ENCODE data around the gene RSPH10B. TPM values are rescaled to one million over a fixed set of nuclear protein-coding genes. Genes with fewer than 3 reads are reported as not detected.
"Not testable (repeated sequence)": the region's sequence is repeated elsewhere in the genome, so short reads cannot be mapped to it uniquely, and the experiment has no call there.

RSPH10B gene
- total RNA-seq, 1 experiment from 2014 or later = 0.18 TPM

GRCh38 chr7:5892498-5892897 lies 78.0 kb downstream of the RSPH10B start:
- no peaks in the 10 kb centered on the region for H3K4me1 ChIP-seq

GRCh38 chr7:5890244-5890643 lies 80.2 kb downstream of the RSPH10B start:
- not testable (repeated sequence) for DNase-seq; H3K36me3 ChIP-seq; H3K4me3 ChIP-seq; H3K27me3 ChIP-seq; H3K9me3 ChIP-seq (replicated peaks); H3K27ac ChIP-seq; H3K4me1 ChIP-seq

More at GRCh38 chr7:5892498-5892897, 78.0 kb downstream of the RSPH10B start:
- H3K27ac ChIP-seq = no peak overlapping the region
- DNase-seq = no peak
- H3K4me3 ChIP-seq = no peak overlapping the region
- H3K27me3 ChIP-seq = no peaks in the 10 kb centered on the region
- H3K36me3 ChIP-seq = no peaks in the 10 kb centered on the region
- H3K9me3 ChIP-seq (replicated peaks) = no peaks in the 10 kb centered on the region

DNA sequence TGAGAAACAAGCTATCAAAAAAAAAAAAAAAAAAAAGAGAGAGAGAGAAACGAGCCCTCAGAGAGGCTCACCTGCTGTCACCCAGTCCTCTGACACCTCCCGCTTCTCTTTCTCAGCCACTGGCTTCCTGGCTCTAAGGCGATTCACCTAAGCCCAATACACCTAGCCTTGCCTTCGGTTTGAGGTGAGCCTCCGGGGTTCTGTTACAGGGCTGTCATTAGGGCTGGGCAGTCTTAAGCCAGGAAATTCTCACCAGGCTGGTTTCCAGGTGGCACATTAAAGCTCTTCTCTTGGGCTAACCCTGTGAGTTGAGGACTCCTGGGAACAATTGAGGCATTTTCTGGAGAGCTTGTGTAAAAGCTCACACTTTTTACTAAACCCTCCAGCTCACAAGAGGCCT lies 82.5 kb downstream of the RSPH10B start:
- not testable (repeated sequence) for H3K9me3 ChIP-seq (replicated peaks); H3K4me1 ChIP-seq; DNase-seq; H3K27me3 ChIP-seq; H3K4me3 ChIP-seq; H3K36me3 ChIP-seq; H3K27ac ChIP-seq

DNA sequence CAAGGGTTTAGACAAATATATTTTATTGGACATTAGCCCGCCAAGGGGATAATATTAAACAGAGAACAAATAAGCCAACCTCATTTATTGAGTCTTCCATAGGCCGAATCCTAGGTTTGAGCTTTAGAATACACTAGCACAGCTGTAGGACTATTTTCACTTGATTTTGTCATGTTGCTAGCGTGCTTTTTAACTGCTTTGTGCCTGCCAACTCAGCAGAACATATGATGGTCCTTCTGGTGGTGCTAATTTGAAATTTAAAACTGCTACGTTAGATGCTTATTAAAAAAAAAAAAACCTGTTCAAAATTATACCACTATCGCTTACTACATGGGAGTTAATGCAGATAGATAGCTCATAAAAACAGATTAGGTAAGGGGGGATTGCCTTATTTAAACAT lies 86.1 kb downstream of the RSPH10B start:
- DNase-seq; H3K27ac ChIP-seq; H3K4me3 ChIP-seq; H3K36me3 ChIP-seq; H3K4me1 ChIP-seq; H3K9me3 ChIP-seq (replicated peaks); H3K27me3 ChIP-seq: not testable (repeated sequence)

GRCh38 chr7:5880106-5880505 lies 90.4 kb downstream of the RSPH10B start:
- not testable (repeated sequence) for DNase-seq; H3K4me1 ChIP-seq; H3K4me3 ChIP-seq; H3K9me3 ChIP-seq (replicated peaks); H3K36me3 ChIP-seq; H3K27ac ChIP-seq; H3K27me3 ChIP-seq

DNA sequence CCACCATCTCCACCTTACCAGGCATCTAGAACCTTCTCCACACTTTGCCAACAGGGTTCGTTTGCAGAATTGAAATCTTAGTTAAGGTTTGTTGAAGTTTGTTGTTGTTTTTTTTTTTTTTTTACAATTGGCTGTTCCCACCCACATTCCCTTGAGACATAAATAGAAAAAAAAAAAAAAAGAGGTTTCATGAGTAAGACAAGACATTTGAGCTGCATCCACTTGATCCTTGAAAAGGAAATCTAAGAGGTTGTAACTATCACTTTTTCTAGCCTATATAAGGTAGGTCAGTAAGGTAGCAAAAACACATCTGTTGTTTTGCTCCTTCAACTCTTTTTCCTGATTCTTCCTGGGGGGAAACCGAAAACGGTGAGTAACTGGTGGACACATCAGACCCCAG lies 90.9 kb downstream of the RSPH10B start:
- DNase-seq; H3K27ac ChIP-seq; H3K27me3 ChIP-seq; H3K4me1 ChIP-seq; H3K9me3 ChIP-seq (replicated peaks); H3K36me3 ChIP-seq; H3K4me3 ChIP-seq: not testable (repeated sequence)

Other genes with a start within 250 kb of the RSPH10B start
- 44.3 and 47.4 TPM in 2 replicates for gene RNF216, start 189.0 kb downstream of the RSPH10B start, total RNA-seq (2014; rRNA removed; shearing (Covaris generic))
- gene OCM, start 89.9 kb downstream of the RSPH10B start, total RNA-seq (2014; rRNA removed; shearing (Covaris generic)) = not detected in 2 replicates
- gene CCZ1, start 72.0 kb downstream of the RSPH10B start, total RNA-seq (2014; rRNA removed; shearing (Covaris generic)) = 68.5 and 73.6 TPM in 2 replicates
- gene PMS2, start 38.4 kb upstream of the RSPH10B start, total RNA-seq (2014; rRNA removed; shearing (Covaris generic)) = 15.4 and 18.4 TPM in 2 replicates
- gene AIMP2, start 38.6 kb upstream of the RSPH10B start, total RNA-seq (2014; rRNA removed; shearing (Covaris generic)) = 67.5 and 72.6 TPM in 2 replicates
- 0.23 and 0.63 TPM in 2 replicates for gene ANKRD61, start 60.7 kb upstream of the RSPH10B start, total RNA-seq (2014; rRNA removed; shearing (Covaris generic))
- gene EIF2AK1, start 88.5 kb upstream of the RSPH10B start, total RNA-seq (2014; rRNA removed; shearing (Covaris generic)) = 75.3 and 75.5 TPM in 2 replicates
- gene USP42, start 134.3 kb upstream of the RSPH10B start, total RNA-seq (2014; rRNA removed; shearing (Covaris generic)) = 11.9 and 14.9 TPM in 2 replicates